ENCODE measurements around the gene RPS19BP1.

Gene RPS19BP1

GRCh38 chr22:39532215-39533073 is at the start of gene RPS19BP1:
Gene RPS19BP1 (minus strand): TSS chr22:39532748. CDS start chr22:39532738, 10 bp downstream.
- peak; percentile 99 for DNase-seq (ENCODE audit: low read depth, low spot score)

GRCh38 chr22:39581303-39581702 is 48.8 kb upstream of the RPS19BP1 start:
- no peak for DNase-seq (ENCODE audit: low read depth, low spot score)

DNA sequence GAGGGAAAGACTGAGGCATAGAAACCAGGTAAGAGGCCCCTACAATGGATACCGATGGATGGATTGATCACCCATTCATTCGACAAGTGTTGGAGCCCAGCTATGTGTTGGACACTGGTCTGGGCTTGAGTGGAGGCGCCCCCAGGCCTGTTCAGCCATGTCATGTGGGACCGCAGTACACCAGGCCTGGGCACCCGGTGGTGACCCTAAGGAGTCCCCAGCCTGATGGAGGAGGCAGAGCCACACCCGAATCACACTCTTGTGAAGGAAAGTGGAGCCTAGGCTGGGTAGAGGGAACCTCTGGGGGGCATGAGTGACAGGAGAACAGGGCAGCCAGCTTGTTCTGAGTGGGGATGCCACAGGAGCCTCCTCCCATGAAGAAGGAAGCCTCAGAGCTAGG is 48.2 kb upstream of the RPS19BP1 start:
- no peak for DNase-seq (ENCODE audit: low read depth, low spot score)

DNA sequence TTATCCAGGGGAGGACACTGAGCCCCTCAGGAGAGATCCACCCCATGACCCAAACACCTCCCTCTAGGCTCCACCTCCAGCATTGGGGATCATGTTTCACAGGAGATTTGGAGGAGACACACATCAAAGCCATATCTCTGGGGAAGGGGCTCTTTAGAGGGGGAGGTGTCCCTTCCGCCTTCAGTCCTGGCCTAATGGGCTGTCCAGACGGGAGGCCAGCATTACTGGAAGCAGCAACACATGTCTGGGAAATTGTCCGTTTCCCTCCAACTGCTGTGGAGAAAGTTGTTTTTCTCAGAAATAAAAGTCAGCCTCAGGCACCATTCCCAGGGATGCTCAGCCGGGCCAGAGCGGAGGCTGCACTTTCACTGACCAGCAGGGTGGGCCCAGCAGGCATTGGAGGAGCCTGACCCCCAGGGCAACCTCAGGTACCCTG is 47.5 kb upstream of the RPS19BP1 start:
- DNase-seq (ENCODE audit: low read depth, low spot score) = no peak

DNA sequence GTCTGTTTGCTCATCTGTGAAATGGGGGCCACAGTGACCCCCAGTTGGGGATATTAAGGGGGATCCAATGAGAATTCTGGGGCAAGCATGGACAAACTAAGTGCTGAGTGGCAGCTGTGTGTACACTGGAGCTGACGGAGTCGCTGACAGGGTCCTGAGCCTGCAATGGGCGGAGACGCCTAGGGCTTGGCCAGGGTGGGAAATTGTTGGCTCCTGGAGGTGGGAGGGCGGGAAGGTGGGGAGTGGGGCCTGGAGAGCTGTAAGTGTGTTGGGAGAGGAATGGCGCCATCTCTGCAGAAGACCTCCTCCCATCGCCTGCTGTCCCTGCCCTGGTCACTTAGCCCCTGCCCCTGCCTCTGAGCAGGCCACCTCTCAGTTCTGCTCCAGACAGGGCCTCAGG is 45.4 kb upstream of the RPS19BP1 start:
- no peak for DNase-seq (ENCODE audit: low read depth, low spot score)

DNA sequence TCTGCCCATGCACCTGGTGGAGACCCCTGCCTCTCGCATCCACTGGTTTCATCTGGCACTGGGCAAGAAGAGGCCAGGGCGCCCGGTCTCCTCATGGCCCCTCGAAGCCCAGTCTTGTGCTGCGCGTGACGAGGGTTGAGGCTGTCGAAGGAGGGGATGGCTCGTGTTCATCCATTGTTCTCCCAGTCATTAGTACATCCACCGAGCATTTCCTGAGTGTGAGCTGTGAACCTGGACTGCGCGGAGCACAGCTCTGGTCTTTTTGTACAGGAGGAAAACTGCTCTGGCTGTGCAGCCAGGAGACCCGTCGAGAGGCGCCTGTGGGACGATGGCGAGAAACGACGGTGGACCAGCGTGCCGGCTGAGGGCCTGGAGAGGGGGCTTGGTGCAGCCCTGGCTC is 44.8 kb upstream of the RPS19BP1 start:
- no peak for DNase-seq (ENCODE audit: low read depth, low spot score)

DNA sequence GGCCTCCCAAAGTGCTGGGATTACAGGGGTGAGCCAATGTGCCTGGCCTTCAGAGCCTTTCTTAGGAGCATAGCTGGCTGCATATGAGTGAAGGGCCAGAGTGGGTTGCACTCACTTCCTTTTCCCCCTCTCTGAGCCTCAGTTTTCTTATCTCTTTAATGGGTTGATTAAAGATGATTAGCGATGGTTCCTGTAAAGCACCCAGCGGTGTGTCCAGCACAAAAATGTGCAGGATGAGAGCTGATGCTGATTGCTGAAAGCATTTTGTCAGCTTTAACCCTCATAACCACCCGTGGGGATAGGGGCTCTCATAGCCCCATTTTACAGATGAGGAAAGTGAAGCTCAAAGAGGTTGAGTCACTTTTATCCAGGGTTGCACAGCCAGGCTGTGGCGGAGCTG is 43.5 kb upstream of the RPS19BP1 start:
- no peak for DNase-seq (ENCODE audit: low read depth, low spot score)

DNA sequence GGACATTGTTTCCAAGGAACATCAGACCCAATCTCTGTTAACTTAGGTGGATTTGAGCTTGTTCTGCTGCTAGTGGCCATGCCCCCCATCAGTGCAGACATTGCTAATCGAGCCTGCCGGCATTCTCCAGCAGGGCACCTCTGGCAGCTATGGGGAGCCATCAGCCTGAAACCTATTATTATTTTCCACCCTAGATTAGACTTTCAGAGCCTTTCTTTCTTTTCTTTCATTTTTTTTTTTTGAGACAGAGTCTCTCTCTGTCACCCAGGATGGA is 42.9 kb upstream of the RPS19BP1 start:
- no peak for DNase-seq (ENCODE audit: low read depth, low spot score)

GRCh38 chr22:39574779-39575551 is 42.4 kb upstream of the RPS19BP1 start:
- no peak for DNase-seq (ENCODE audit: low read depth, low spot score)

DNA sequence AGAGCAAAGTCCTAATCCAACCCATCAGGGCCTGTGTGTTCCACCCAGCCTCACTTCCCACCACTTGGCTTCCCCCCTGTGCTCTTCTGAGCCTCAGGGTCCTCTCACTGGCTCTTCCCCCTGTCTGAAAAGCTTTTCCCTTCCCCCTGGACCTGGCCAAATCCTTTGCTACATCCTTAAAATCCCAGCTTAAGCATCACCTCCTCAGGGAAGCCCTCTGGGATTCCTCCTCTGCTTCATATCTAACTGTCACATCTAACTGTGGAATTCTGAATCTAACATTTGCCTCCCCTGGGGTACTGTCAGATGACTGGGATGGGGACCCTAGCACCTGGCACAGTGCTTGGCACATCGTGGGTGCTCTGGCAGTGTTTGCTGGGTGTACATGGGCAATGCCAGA is 39.0 kb upstream of the RPS19BP1 start:
- DNase-seq (ENCODE audit: low read depth, low spot score) = no peak

DNA sequence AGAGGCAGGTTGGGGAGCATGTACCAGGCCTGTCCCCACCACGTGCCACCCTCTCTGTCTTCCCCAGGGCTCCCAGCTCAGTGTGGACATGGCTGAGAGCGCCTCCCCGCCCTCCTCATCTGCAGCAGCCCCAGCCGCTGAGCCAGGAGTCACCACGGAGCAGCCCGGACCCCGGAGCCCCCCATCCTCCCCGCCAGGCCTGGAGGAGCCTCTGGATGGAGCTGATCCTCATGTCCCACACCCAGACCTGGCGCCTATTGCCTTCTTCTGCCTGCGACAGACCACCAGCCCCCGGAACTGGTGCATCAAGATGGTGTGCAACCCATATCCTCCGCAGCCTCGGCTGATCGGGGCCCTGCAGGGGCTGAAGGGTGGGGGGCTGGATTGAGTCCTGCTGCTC is 38.1 kb upstream of the RPS19BP1 start, which contains the start of gene CACNA1I:
CACNA1I (plus strand) TSS at position 89 of the 400 bp plus-strand sequence; CDS start at position 89, 0 bp downstream.
- no peak for DNase-seq (ENCODE audit: low read depth, low spot score)

DNA sequence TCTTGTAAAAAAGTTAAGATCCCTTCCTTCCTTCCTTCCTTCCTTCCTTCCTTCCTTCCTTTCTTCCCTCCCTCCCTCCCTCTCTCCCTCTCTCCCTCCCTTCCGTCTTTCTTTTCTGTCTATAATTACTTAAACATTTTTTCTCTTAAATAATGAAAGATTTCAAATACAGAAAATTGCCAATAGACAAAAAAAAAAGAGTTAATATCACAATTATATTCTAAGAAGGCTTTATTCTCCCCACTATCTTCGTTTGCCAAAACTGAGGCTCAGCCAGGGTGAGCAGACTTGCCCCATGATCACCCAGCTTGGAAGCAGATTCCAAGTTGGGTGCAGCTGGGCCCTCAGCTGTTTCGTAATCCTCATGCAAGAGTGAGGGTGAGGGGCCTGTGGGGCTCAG is 37.7 kb upstream of the RPS19BP1 start:
- DNase-seq (ENCODE audit: low read depth, low spot score) = no peak

GRCh38 chr22:39569066-39569465 is 36.5 kb upstream of the RPS19BP1 start:
- no peak for DNase-seq (ENCODE audit: low read depth, low spot score)

GRCh38 chr22:39568278-39568981 is 35.9 kb upstream of the RPS19BP1 start:
- no peak for DNase-seq (ENCODE audit: low read depth, low spot score)

- no peak for DNase-seq (ENCODE audit: low read depth, low spot score)
Measured at GRCh38 chr22:39567135-39567946, 34.8 kb upstream of the RPS19BP1 start.

DNA sequence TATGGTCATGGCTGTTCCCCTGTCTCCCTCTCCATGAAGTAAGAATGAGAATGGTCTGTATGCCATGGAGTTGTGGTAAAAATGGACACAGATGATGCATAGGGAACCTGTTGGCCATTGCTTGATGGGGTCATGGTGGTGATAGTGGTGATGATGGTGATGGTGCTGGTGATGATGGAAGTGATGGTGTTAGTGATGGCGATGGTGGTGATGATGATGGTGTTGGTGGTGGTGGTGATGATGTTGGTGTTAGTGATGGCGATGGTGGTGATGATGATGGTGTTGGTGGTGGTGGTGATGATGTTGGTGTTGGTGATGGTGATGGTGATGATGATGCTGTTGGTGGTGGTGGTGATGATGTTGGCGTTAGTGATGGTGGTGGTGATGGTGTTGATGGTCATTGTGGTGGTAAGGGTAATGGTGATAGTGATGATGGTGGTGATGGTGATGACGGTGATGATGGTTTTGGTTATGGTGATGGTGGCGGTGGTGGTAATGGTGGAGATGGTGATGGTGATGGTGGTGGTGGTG is 32.9 kb upstream of the RPS19BP1 start:
- no peak for DNase-seq (ENCODE audit: low read depth, low spot score)

- no peak for DNase-seq (ENCODE audit: low read depth, low spot score)
Measured at GRCh38 chr22:39563571-39564428, 31.3 kb upstream of the RPS19BP1 start.

DNA sequence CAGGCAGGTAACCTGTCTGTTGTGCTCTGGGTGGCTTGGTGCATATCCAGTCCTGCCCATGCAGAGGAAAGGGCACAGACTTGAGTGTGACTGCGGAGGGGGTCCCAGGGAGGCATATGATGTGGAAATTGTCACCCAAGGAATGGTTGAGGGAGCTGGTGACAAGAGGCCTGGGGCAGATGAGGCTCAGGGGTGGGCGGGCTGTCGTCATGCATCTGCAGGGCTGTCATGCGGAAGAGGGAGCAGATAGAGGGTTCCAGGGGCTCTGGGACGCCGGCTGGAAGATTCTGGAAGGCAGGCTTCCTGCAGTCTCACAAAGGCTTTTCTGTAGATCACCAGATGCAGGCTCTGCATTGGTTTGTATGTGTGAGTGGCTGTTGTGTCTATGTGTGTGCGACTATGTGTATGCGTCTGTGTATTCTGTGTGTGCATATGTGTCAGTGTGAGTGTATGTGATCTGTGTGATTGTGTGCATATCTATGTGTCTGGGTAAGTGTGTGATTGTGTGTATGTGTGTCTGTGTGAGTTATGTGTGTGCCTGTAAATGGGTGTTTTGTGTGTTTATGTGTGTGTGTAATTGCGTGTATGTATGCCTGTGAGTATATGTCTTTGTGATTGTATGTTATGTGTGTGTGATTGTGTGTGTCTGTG is 30.4 kb upstream of the RPS19BP1 start:
- DNase-seq (ENCODE audit: low read depth, low spot score) = no peak

GRCh38 chr22:39560127-39560526 is 27.6 kb upstream of the RPS19BP1 start:
- DNase-seq (ENCODE audit: low read depth, low spot score) = no peak

Data from activated naive CD8-positive, alpha-beta T cell treated with anti-CD3 and anti-CD28 coated beads, Interleukin-2, amount 50 U/mL, for 16 hours (primary cell).